Endothelial cell of umbilical vein (primary cell): ENCODE results near the gene NECTIN4.

Experiments
- EZH2 ChIP-seq: IDR thresholded peaks from 2 replicates; pipeline ENCODE4 v1.6.1; 2012; ENCODE audit warnings: borderline replicate concordance, low read depth, mild to moderate bottlenecking, moderate library complexity, low read length, inconsistent platforms; ENCODE audit not compliant: severe bottlenecking
- FOS ChIP-seq: IDR thresholded peaks from 2 replicates; pipeline ENCODE4 v1.6.1; 2011; ENCODE audit warnings: mild to moderate bottlenecking, low read length, moderate library complexity, borderline replicate concordance; ENCODE audit not compliant: insufficient read depth
- GATA2 ChIP-seq: IDR thresholded peaks from 2 replicates; pipeline ENCODE4 v1.7.0; 2011; ENCODE audit warnings: low read depth, mild to moderate bottlenecking, moderate library complexity, mixed read lengths, low read length; ENCODE audit not compliant: insufficient read length, insufficient read depth
- JUN ChIP-seq: IDR thresholded peaks from 2 replicates; pipeline ENCODE4 v1.6.1; 2011; ENCODE audit warnings: borderline replicate concordance, low read depth; ENCODE audit not compliant: insufficient read length, insufficient read depth
- MYC ChIP-seq: IDR thresholded peaks from one replicate; pipeline ENCODE4 v1.6.1; 2011; ENCODE audit warnings: mild to moderate bottlenecking, low read depth, low read length
- POLR2A ChIP-seq: IDR thresholded peaks from 2 replicates; pipeline ENCODE4 v1.6.1; 2012; ENCODE audit warnings: low read depth, mild to moderate bottlenecking, control low read depth, low read length
- POLR2AphosphoS5 ChIP-seq: IDR thresholded peaks from 2 replicates; pipeline ENCODE4 v1.6.1; 2012; ENCODE audit warnings: low read depth, mild to moderate bottlenecking, control low read depth, low read length, moderate library complexity; ENCODE audit not compliant: insufficient read depth
- TF ChIP-seq, protein P1 (sequence below), 2 donors: IDR thresholded peaks; 1 replicate in 1 of 2; 2 replicates in 1 of 2; pipeline ENCODE4 v1.5.1; 2011; ENCODE audit warnings: low read length in 2 of 2, mild to moderate bottlenecking in 2 of 2, moderate library complexity in 2 of 2, control low read depth in 1 of 2, inconsistent platforms in 1 of 2, low read depth in 1 of 2; ENCODE audit not compliant: insufficient read depth in 1 of 2; ENCODE audit errors: extremely low read depth in 1 of 2
- TF ChIP-seq, protein P2 (sequence below): IDR thresholded peaks from 2 replicates; pipeline ENCODE4 v1.6.1; 2011; ENCODE audit not compliant: insufficient read depth, insufficient read length

DNA sequence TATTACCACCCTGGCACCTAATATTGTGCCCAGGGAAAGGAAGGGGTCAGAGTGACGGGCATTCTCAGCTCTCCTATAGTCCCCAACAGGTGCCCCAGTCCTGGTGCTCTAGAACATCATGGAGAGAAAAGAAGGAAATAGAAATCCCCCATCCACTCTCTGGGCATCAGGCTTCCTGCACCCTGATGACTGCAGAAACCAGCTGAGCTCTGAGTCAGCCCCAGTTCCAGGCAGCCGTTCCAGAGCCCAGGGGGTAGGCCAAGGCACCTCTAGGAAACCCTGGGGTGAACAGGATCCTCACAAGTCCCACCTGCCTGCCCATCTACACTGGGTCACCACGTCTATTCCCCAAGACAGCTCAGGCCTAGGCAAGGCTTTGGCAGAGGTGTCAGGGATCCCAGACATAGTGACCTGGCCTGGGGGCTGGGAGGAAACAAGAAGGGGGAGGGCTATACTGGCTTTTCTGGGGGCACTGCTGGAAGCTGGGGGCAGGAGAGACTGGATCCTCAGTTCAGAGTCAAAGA lies 709 bp downstream of the NECTIN4 start:
- no peak for TF ChIP-seq POLR2A
- TF ChIP-seq, protein P1, sequence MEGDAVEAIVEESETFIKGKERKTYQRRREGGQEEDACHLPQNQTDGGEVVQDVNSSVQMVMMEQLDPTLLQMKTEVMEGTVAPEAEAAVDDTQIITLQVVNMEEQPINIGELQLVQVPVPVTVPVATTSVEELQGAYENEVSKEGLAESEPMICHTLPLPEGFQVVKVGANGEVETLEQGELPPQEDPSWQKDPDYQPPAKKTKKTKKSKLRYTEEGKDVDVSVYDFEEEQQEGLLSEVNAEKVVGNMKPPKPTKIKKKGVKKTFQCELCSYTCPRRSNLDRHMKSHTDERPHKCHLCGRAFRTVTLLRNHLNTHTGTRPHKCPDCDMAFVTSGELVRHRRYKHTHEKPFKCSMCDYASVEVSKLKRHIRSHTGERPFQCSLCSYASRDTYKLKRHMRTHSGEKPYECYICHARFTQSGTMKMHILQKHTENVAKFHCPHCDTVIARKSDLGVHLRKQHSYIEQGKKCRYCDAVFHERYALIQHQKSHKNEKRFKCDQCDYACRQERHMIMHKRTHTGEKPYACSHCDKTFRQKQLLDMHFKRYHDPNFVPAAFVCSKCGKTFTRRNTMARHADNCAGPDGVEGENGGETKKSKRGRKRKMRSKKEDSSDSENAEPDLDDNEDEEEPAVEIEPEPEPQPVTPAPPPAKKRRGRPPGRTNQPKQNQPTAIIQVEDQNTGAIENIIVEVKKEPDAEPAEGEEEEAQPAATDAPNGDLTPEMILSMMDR (IDR thresholded peaks at IDR 0.05; ENCODE audit: extremely low read depth in 1 of 2, insufficient read depth in 1 of 2, low read depth in 1 of 2, low read length in 2 of 2) = no peak
- TF ChIP-seq EZH2 = no peak
- no peak for TF ChIP-seq JUN
- no peak for TF ChIP-seq GATA2
- no peak for TF ChIP-seq POLR2AphosphoS5
- TF ChIP-seq FOS = no peak
- TF ChIP-seq MYC = no peak
- TF ChIP-seq, protein P2, sequence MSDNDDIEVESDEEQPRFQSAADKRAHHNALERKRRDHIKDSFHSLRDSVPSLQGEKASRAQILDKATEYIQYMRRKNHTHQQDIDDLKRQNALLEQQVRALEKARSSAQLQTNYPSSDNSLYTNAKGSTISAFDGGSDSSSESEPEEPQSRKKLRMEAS = no peak
